GM19099 (cell line): Measurements from ENCODE around the gene STAP1.
A peak's percentile ranks its signal among the peaks of the same experiment; 100 is the strongest.

Experiments used
- POLR2A ChIP-seq: IDR thresholded peaks from 3 replicates; pipeline ENCODE4 v1.6.1; 2011; ENCODE audit warnings: low read depth; ENCODE audit not compliant: insufficient read length; ENCODE audit errors: extremely low read depth

Gene STAP1

GRCh38 chr4:67558493-67558892 lies at the start of gene STAP1:
Gene STAP1 (plus strand): TSS chr4:67558727. CDS start chr4:67558810, 83 bp downstream.
- TF ChIP-seq POLR2A, result peak; percentile 63

- TF ChIP-seq POLR2A, result no peak
Observed at GRCh38 chr4:67512501-67512900, 46.0 kb upstream of the STAP1 start.

GRCh38 chr4:67520141-67520540 lies 38.4 kb upstream of the STAP1 start:
- no peak for TF ChIP-seq POLR2A

- TF ChIP-seq POLR2A, result no peak
Observed at GRCh38 chr4:67521506-67521905, 37.0 kb upstream of the STAP1 start.

- no peak for TF ChIP-seq POLR2A
Observed at GRCh38 chr4:67522230-67522629, 36.3 kb upstream of the STAP1 start.

GRCh38 chr4:67522851-67523671 lies 35.5 kb upstream of the STAP1 start:
- TF ChIP-seq POLR2A, result no peak

- TF ChIP-seq POLR2A, result no peak
Observed at GRCh38 chr4:67531379-67531962, 27.1 kb upstream of the STAP1 start.

GRCh38 chr4:67533112-67533511 lies 25.4 kb upstream of the STAP1 start:
- no peak for TF ChIP-seq POLR2A

- TF ChIP-seq POLR2A, result no peak
Observed at GRCh38 chr4:67535280-67535840, 23.2 kb upstream of the STAP1 start.

GRCh38 chr4:67539830-67540229 lies 18.7 kb upstream of the STAP1 start:
- no peak for TF ChIP-seq POLR2A

GRCh38 chr4:67542076-67542475 lies 16.5 kb upstream of the STAP1 start:
- no peak for TF ChIP-seq POLR2A

GRCh38 chr4:67545199-67546003 lies 13.1 kb upstream of the STAP1 start, which contains the start of gene CENPC:
Gene CENPC (minus strand): TSS chr4:67545503. CDS start chr4:67545355, 148 bp downstream.
- TF ChIP-seq POLR2A, result peak; percentile 96

- TF ChIP-seq POLR2A, result no peak
Observed at GRCh38 chr4:67546004-67546356, 12.5 kb upstream of the STAP1 start.

GRCh38 chr4:67546971-67547370 lies 11.6 kb upstream of the STAP1 start:
- no peak for TF ChIP-seq POLR2A

GRCh38 chr4:67549123-67549522 lies 9.4 kb upstream of the STAP1 start:
- TF ChIP-seq POLR2A, result no peak
